Measurements from ENCODE around the gene NSD1.

The NSD1 gene

DNA sequence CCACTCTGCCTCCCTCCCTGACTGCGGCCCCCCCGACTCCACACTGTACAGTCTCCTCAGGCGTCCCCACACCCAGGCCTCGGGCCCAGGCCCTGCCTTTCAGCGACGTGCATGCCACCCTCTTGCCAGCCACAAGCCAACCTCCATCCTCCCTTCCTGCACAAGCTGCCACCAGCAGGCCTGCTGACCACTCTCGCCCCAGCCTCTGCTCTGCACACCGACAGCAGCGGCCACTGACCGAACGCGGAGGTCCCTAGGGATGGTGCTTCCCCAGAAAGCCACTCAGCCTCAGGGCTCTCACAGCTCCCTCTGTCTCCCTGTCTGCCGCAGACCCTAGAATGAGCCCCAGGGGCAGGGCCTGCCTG, 199.3 kb downstream of the NSD1 start:
- TF ChIP-seq, protein P1, sequence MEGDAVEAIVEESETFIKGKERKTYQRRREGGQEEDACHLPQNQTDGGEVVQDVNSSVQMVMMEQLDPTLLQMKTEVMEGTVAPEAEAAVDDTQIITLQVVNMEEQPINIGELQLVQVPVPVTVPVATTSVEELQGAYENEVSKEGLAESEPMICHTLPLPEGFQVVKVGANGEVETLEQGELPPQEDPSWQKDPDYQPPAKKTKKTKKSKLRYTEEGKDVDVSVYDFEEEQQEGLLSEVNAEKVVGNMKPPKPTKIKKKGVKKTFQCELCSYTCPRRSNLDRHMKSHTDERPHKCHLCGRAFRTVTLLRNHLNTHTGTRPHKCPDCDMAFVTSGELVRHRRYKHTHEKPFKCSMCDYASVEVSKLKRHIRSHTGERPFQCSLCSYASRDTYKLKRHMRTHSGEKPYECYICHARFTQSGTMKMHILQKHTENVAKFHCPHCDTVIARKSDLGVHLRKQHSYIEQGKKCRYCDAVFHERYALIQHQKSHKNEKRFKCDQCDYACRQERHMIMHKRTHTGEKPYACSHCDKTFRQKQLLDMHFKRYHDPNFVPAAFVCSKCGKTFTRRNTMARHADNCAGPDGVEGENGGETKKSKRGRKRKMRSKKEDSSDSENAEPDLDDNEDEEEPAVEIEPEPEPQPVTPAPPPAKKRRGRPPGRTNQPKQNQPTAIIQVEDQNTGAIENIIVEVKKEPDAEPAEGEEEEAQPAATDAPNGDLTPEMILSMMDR (IDR thresholded peaks at IDR 0.05; ENCODE audit: low read depth, low read length, poor library complexity, severe bottlenecking) = no peak
- no peak for TF ChIP-seq EZH2phosphoT487 (IDR thresholded peaks at IDR 0.05; ENCODE audit: borderline replicate concordance, low read length)
- Histone ChIP-seq H3F3A (ENCODE audit: control insufficient read depth, insufficient read depth) (no peaks in the 10 kb centered on the region), H3K4me3 (ENCODE audit: low read length) (no peak overlapping the region), H3K9me2 (replicated peaks; ENCODE audit: control insufficient read depth, low read length) (no peaks in the 10 kb centered on the region), H3K4me2 (ENCODE audit: low read length) (no peak overlapping the region), H3K36me3 (ENCODE audit: control insufficient read depth, low read length) (peaks cover 79% of the 10 kb centered on the region), H3K4me1 (ENCODE audit: control insufficient read depth, low read length) (no peaks in the 10 kb centered on the region), H3K27me3 (ENCODE audit: control insufficient read depth, low read length) (no peaks in the 10 kb centered on the region), H3K27ac (ENCODE audit: low read depth, low read length) (no peak overlapping the region), H4K20me1 (ENCODE audit: control insufficient read depth, insufficient read depth, low read depth, low read length) (no peaks in the 10 kb centered on the region), H3K79me2 (ENCODE audit: control insufficient read depth, low read length) (no peaks in the 10 kb centered on the region), H3K9me3 (ENCODE audit: control insufficient read depth, insufficient read depth, low read length) (no peaks in the 10 kb centered on the region)

DNA sequence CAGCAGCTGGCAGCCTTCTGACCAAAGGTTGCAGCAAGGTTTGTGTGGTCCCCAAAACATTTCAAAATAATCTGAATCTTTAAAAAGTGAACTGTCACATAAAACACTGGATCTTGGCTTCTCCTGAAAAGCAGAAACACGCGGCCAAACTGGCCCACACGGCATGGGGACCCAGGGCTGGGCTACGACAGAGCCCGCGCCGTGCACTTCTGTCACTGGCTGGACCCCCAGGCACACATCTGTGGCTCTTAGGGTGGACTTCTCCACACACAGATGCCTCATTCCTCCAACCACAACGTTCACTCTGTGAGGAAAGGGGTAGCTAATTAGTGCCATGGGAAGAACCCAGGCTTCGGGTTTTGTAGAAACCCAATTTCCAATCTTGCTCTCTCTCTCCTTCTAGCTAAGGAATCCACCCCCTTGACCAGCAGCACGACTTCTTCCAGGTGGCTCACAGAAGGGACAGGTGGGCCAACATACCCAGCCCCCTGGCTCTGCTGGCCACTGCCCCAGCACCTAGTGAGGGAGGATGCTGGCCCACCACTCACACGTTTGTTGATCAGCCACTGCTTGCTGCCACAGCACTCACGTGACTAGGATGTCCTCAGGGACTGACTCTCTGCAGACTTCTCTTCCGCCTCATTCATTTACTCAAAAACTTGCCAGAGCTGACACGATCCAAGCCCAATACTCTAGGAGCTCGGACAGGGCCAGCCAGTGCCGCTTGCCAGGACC, 200.0 kb downstream of the NSD1 start:
- Histone ChIP-seq H3K4me2 (ENCODE audit: low read length) (no peak overlapping the region), H3K27ac (ENCODE audit: low read depth, low read length) (no peak overlapping the region), H3F3A (ENCODE audit: control insufficient read depth, insufficient read depth) (no peaks in the 10 kb centered on the region), H3K9me2 (replicated peaks; ENCODE audit: control insufficient read depth, low read length) (no peaks in the 10 kb centered on the region), H3K36me3 (ENCODE audit: control insufficient read depth, low read length) (peaks cover 86% of the 10 kb centered on the region), H4K20me1 (ENCODE audit: control insufficient read depth, insufficient read depth, low read depth, low read length) (no peaks in the 10 kb centered on the region), H3K9me3 (ENCODE audit: control insufficient read depth, insufficient read depth, low read length) (no peaks in the 10 kb centered on the region), H3K4me3 (ENCODE audit: low read length) (no peak overlapping the region), H3K4me1 (ENCODE audit: control insufficient read depth, low read length) (no peaks in the 10 kb centered on the region), H3K79me2 (ENCODE audit: control insufficient read depth, low read length) (peaks cover 4% of the 10 kb centered on the region), H3K27me3 (ENCODE audit: control insufficient read depth, low read length) (no peaks in the 10 kb centered on the region)
- no peak for TF ChIP-seq EZH2phosphoT487 (IDR thresholded peaks at IDR 0.05; ENCODE audit: borderline replicate concordance, low read length)
- TF ChIP-seq, protein P1 (IDR thresholded peaks at IDR 0.05; ENCODE audit: low read depth, low read length, poor library complexity, severe bottlenecking) = no peak

- no peaks in the 10 kb centered on the region for H4K20me1 ChIP-seq (ENCODE audit: control insufficient read depth, insufficient read depth, low read depth, low read length)
- H3F3A ChIP-seq (ENCODE audit: control insufficient read depth, insufficient read depth) = no peaks in the 10 kb centered on the region
- no peaks in the 10 kb centered on the region for H3K9me3 ChIP-seq (ENCODE audit: control insufficient read depth, insufficient read depth, low read length)
- H3K27me3 ChIP-seq (ENCODE audit: control insufficient read depth, low read length) = no peaks in the 10 kb centered on the region
- H3K9me2 ChIP-seq (replicated peaks; ENCODE audit: control insufficient read depth, low read length) = no peaks in the 10 kb centered on the region
- H3K27ac ChIP-seq (ENCODE audit: low read depth, low read length) = no peak overlapping the region
- TF ChIP-seq, protein P1 (IDR thresholded peaks at IDR 0.05; ENCODE audit: low read depth, low read length, poor library complexity, severe bottlenecking) = no peak
- TF ChIP-seq EZH2phosphoT487 (IDR thresholded peaks at IDR 0.05; ENCODE audit: borderline replicate concordance, low read length) = no peak
- H3K4me1 ChIP-seq (ENCODE audit: control insufficient read depth, low read length) = no peaks in the 10 kb centered on the region
- no peak overlapping the region for H3K4me3 ChIP-seq (ENCODE audit: low read length)
- peaks cover 90% of the 10 kb centered on the region for H3K36me3 ChIP-seq (ENCODE audit: control insufficient read depth, low read length)
- H3K79me2 ChIP-seq (ENCODE audit: control insufficient read depth, low read length) = peaks cover 9% of the 10 kb centered on the region
- no peak overlapping the region for H3K4me2 ChIP-seq (ENCODE audit: low read length)
Observed at GRCh38 chr5:177334155-177334551, 200.6 kb downstream of the NSD1 start.

Data from DOHH2 (cell line).